ENCODE results near the gene PARP8.
A peak's percentile ranks its signal among the peaks of the same experiment; 100 is the strongest.
"Not testable (repeated sequence)": the region's sequence is repeated elsewhere in the genome, so short reads cannot be mapped to it uniquely, and the experiment has no call there.

Gene PARP8

GRCh38 chr5:50687548-50687947 is 21.1 kb downstream of the PARP8 start:
- H3K9ac ChIP-seq (ENCODE audit: low read length) = no peak overlapping the region
- H3K4me1 ChIP-seq (ENCODE audit: control insufficient read depth, insufficient read depth, low read length) = peaks cover 4% of the 10 kb centered on the region
- no peak for DNase-seq (ENCODE audit: low read depth)
- no peak overlapping the region for H3K4me3 ChIP-seq (ENCODE audit: low read length)
- H3K27me3 ChIP-seq (replicated peaks; ENCODE audit: control insufficient read depth, insufficient read depth, low read length) = no peaks in the 10 kb centered on the region
- no peaks in the 10 kb centered on the region for H3K9me3 ChIP-seq (ENCODE audit: control insufficient read depth, low read length)
- no peaks in the 10 kb centered on the region for H3K36me3 ChIP-seq (ENCODE audit: control insufficient read depth, insufficient read depth, low read length, severe bottlenecking)

GRCh38 chr5:50691399-50692016 is 25.1 kb downstream of the PARP8 start:
- DNase-seq (ENCODE audit: low read depth) = no peak
- H3K36me3 ChIP-seq (ENCODE audit: control insufficient read depth, insufficient read depth, low read length, severe bottlenecking) = no peaks in the 10 kb centered on the region

GRCh38 chr5:50694027-50694590 is 27.7 kb downstream of the PARP8 start:
- no peak overlapping the region for H3K9ac ChIP-seq (ENCODE audit: low read length)
- H3K4me1 ChIP-seq (ENCODE audit: control insufficient read depth, insufficient read depth, low read length) = peaks cover 7% of the 10 kb centered on the region
- no peak for DNase-seq (ENCODE audit: low read depth)
- no peaks in the 10 kb centered on the region for H3K36me3 ChIP-seq (ENCODE audit: control insufficient read depth, insufficient read depth, low read length, severe bottlenecking)
- no peak overlapping the region for H3K4me3 ChIP-seq (ENCODE audit: low read length)
- no peaks in the 10 kb centered on the region for H3K27me3 ChIP-seq (replicated peaks; ENCODE audit: control insufficient read depth, insufficient read depth, low read length)
- H3K9me3 ChIP-seq (ENCODE audit: control insufficient read depth, low read length) = no peaks in the 10 kb centered on the region

More at GRCh38 chr5:50691399-50692016, 25.1 kb downstream of the PARP8 start:
- Histone ChIP-seq H3K4me3 (ENCODE audit: low read length) (no peak overlapping the region), H3K9ac (ENCODE audit: low read length) (no peak overlapping the region), H3K27me3 (replicated peaks; ENCODE audit: control insufficient read depth, insufficient read depth, low read length) (no peaks in the 10 kb centered on the region), H3K4me1 (ENCODE audit: control insufficient read depth, insufficient read depth, low read length) (peaks cover 11% of the 10 kb centered on the region), H3K9me3 (ENCODE audit: control insufficient read depth, low read length) (no peaks in the 10 kb centered on the region)

GRCh38 chr5:50694626-50695025 is 28.2 kb downstream of the PARP8 start:
- H3K9ac ChIP-seq (ENCODE audit: low read length); H3K4me3 ChIP-seq (ENCODE audit: low read length); H3K4me1 ChIP-seq (ENCODE audit: control insufficient read depth, insufficient read depth, low read length); H3K36me3 ChIP-seq (ENCODE audit: control insufficient read depth, insufficient read depth, low read length, severe bottlenecking); H3K27me3 ChIP-seq (replicated peaks; ENCODE audit: control insufficient read depth, insufficient read depth, low read length); DNase-seq (ENCODE audit: low read depth); H3K9me3 ChIP-seq (ENCODE audit: control insufficient read depth, low read length): not testable (repeated sequence)

- Histone ChIP-seq H3K27me3 (replicated peaks; ENCODE audit: control insufficient read depth, insufficient read depth, low read length) (no peaks in the 10 kb centered on the region), H3K36me3 (ENCODE audit: control insufficient read depth, insufficient read depth, low read length, severe bottlenecking) (no peaks in the 10 kb centered on the region), H3K4me1 (ENCODE audit: control insufficient read depth, insufficient read depth, low read length) (peaks cover 7% of the 10 kb centered on the region), H3K4me3 (ENCODE audit: low read length) (no peak overlapping the region), H3K9me3 (ENCODE audit: control insufficient read depth, low read length) (no peaks in the 10 kb centered on the region), H3K9ac (ENCODE audit: low read length) (no peak overlapping the region)
- DNase-seq (ENCODE audit: low read depth) = no peak
Observed at GRCh38 chr5:50697739-50698138, 31.3 kb downstream of the PARP8 start.

GRCh38 chr5:50699737-50700136 is 33.3 kb downstream of the PARP8 start:
- H3K4me1 ChIP-seq (ENCODE audit: control insufficient read depth, insufficient read depth, low read length) = no peaks in the 10 kb centered on the region
- no peaks in the 10 kb centered on the region for H3K36me3 ChIP-seq (ENCODE audit: control insufficient read depth, insufficient read depth, low read length, severe bottlenecking)
- H3K27me3 ChIP-seq (replicated peaks; ENCODE audit: control insufficient read depth, insufficient read depth, low read length) = no peaks in the 10 kb centered on the region
- no peaks in the 10 kb centered on the region for H3K9me3 ChIP-seq (ENCODE audit: control insufficient read depth, low read length)
- DNase-seq (ENCODE audit: low read depth) = no peak
- H3K9ac ChIP-seq (ENCODE audit: low read length) = no peak overlapping the region
- H3K4me3 ChIP-seq (ENCODE audit: low read length) = no peak overlapping the region

GRCh38 chr5:50700706-50701105 is 34.3 kb downstream of the PARP8 start:
- Histone ChIP-seq H3K27me3 (replicated peaks; ENCODE audit: control insufficient read depth, insufficient read depth, low read length) (no peaks in the 10 kb centered on the region), H3K9me3 (ENCODE audit: control insufficient read depth, low read length) (no peaks in the 10 kb centered on the region), H3K4me1 (ENCODE audit: control insufficient read depth, insufficient read depth, low read length) (no peaks in the 10 kb centered on the region), H3K4me3 (ENCODE audit: low read length) (no peak overlapping the region), H3K36me3 (ENCODE audit: control insufficient read depth, insufficient read depth, low read length, severe bottlenecking) (no peaks in the 10 kb centered on the region), H3K9ac (ENCODE audit: low read length) (no peak overlapping the region)
- DNase-seq (ENCODE audit: low read depth) = no peak

GRCh38 chr5:50702615-50703366 is 36.4 kb downstream of the PARP8 start:
- Histone ChIP-seq H3K9ac (ENCODE audit: low read length) (no peak overlapping the region), H3K9me3 (ENCODE audit: control insufficient read depth, low read length) (no peaks in the 10 kb centered on the region), H3K4me1 (ENCODE audit: control insufficient read depth, insufficient read depth, low read length) (peaks cover 5% of the 10 kb centered on the region), H3K27me3 (replicated peaks; ENCODE audit: control insufficient read depth, insufficient read depth, low read length) (no peaks in the 10 kb centered on the region), H3K4me3 (ENCODE audit: low read length) (no peak overlapping the region), H3K36me3 (ENCODE audit: control insufficient read depth, insufficient read depth, low read length, severe bottlenecking) (no peaks in the 10 kb centered on the region)
- no peak for DNase-seq (ENCODE audit: low read depth)

- Histone ChIP-seq H3K9ac (ENCODE audit: low read length) (no peak overlapping the region), H3K9me3 (ENCODE audit: control insufficient read depth, low read length) (no peaks in the 10 kb centered on the region), H3K27me3 (replicated peaks; ENCODE audit: control insufficient read depth, insufficient read depth, low read length) (no peaks in the 10 kb centered on the region), H3K4me1 (ENCODE audit: control insufficient read depth, insufficient read depth, low read length) (peaks cover 9% of the 10 kb centered on the region), H3K4me3 (ENCODE audit: low read length) (no peak overlapping the region), H3K36me3 (ENCODE audit: control insufficient read depth, insufficient read depth, low read length, severe bottlenecking) (no peaks in the 10 kb centered on the region)
- DNase-seq (ENCODE audit: low read depth) = no peak
Observed at GRCh38 chr5:50703367-50703666, 36.9 kb downstream of the PARP8 start.

GRCh38 chr5:50704730-50705129 is 38.3 kb downstream of the PARP8 start:
- Histone ChIP-seq H3K36me3 (ENCODE audit: control insufficient read depth, insufficient read depth, low read length, severe bottlenecking) (no peaks in the 10 kb centered on the region), H3K4me1 (ENCODE audit: control insufficient read depth, insufficient read depth, low read length) (peaks cover 14% of the 10 kb centered on the region), H3K9me3 (ENCODE audit: control insufficient read depth, low read length) (no peaks in the 10 kb centered on the region), H3K9ac (ENCODE audit: low read length) (no peak overlapping the region), H3K27me3 (replicated peaks; ENCODE audit: control insufficient read depth, insufficient read depth, low read length) (no peaks in the 10 kb centered on the region), H3K4me3 (ENCODE audit: low read length) (no peak overlapping the region)
- no peak for DNase-seq (ENCODE audit: low read depth)

GRCh38 chr5:50709471-50709870 is 43.0 kb downstream of the PARP8 start:
- Histone ChIP-seq H3K4me1 (ENCODE audit: control insufficient read depth, insufficient read depth, low read length) (peaks cover 14% of the 10 kb centered on the region), H3K27me3 (replicated peaks; ENCODE audit: control insufficient read depth, insufficient read depth, low read length) (no peaks in the 10 kb centered on the region), H3K9me3 (ENCODE audit: control insufficient read depth, low read length) (no peaks in the 10 kb centered on the region), H3K36me3 (ENCODE audit: control insufficient read depth, insufficient read depth, low read length, severe bottlenecking) (no peaks in the 10 kb centered on the region), H3K9ac (ENCODE audit: low read length) (no peak overlapping the region), H3K4me3 (ENCODE audit: low read length) (no peak overlapping the region)
- peak; percentile 0 for DNase-seq (ENCODE audit: low read depth)
